NCI-H1417 treated with DMSO at 0.1 percent for 48 hours (cell line): ENCODE measurements around the gene SERPINE3.

ENCODE experiments used
- DNase-seq: peaks from one replicate; lab custom pipeline; 2025; lab: John Stamatoyannopoulos, UW

Gene SERPINE3

GRCh38 chr13:51363625-51364024 lies 24.1 kb downstream of the SERPINE3 start:
- DNase-seq = no peak

GRCh38 chr13:51364404-51365008 lies 25.0 kb downstream of the SERPINE3 start:
- DNase-seq = no peak

- DNase-seq = no peak
Measured at GRCh38 chr13:51370116-51370515, 30.6 kb downstream of the SERPINE3 start.

- no peak for DNase-seq
Measured at GRCh38 chr13:51370811-51371210, 31.3 kb downstream of the SERPINE3 start.

- no peak for DNase-seq
Measured at GRCh38 chr13:51371768-51372399, 32.4 kb downstream of the SERPINE3 start.

GRCh38 chr13:51373451-51373850 lies 34.0 kb downstream of the SERPINE3 start:
- no peak for DNase-seq

GRCh38 chr13:51380269-51380668 lies 40.8 kb downstream of the SERPINE3 start:
- DNase-seq = no peak

- DNase-seq = no peak
Measured at GRCh38 chr13:51385114-51385513, 45.6 kb downstream of the SERPINE3 start.

GRCh38 chr13:51394724-51395123 lies 55.2 kb downstream of the SERPINE3 start:
- DNase-seq = no peak

GRCh38 chr13:51396352-51396751 lies 56.9 kb downstream of the SERPINE3 start:
- DNase-seq = no peak

- no peak for DNase-seq
Measured at GRCh38 chr13:51397262-51397941, 57.9 kb downstream of the SERPINE3 start.

- no peak for DNase-seq
Measured at GRCh38 chr13:51405176-51405575, 65.7 kb downstream of the SERPINE3 start.

GRCh38 chr13:51412431-51412830 lies 72.9 kb downstream of the SERPINE3 start:
- no peak for DNase-seq
